Activated naive CD4-positive, alpha-beta T cell (primary cell): ENCODE measurements around the gene TRDMT1.
"Not testable (repeated sequence)": the region's sequence is repeated elsewhere in the genome, so short reads cannot be mapped to it uniquely, and the experiment has no call there.

Experiments
- DNase-seq, 4 experiments: peaks; one replicate each; lab custom pipeline; 2025; lab: John Stamatoyannopoulos, UW

TRDMT1 gene

GRCh38 chr10:17128261-17128660, 73.2 kb downstream of the TRDMT1 start:
- no peak for DNase-seq

- DNase-seq: no peak
Measured at GRCh38 chr10:17126327-17126726, 75.1 kb downstream of the TRDMT1 start.

DNA sequence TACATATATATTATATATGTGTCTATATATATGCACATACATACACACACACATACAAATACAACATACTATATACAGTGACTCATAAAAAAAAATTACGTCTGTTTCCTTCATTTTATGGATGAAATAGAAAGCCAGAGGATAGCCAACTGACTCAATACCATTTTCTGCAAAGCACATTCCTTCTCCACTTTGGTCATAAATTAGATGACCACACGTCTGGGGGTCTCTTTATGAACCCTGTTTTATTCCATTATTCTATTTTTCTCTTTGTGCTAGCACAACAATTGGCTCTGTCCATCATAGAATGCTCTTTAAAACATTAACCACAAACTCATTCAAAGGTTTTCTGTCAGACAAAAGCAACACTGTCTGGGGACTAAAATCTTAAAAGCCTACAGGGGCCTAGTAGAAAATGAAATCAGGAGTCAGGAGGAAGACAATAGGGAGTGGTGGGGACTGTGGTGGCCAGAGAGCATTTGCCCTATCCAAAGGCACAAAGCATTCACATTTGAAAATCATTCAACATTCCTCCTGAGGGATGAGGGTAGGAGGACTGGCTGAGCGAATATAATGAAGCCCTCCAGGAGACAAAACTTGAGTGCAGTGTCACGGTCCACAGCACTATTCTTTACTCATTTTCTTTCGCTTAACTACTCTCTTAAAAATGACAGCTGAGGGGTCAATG, 76.1 kb downstream of the TRDMT1 start:
- DNase-seq: no peak

GRCh38 chr10:17123961-17124360, 77.5 kb downstream of the TRDMT1 start:
- DNase-seq: no peak

DNA sequence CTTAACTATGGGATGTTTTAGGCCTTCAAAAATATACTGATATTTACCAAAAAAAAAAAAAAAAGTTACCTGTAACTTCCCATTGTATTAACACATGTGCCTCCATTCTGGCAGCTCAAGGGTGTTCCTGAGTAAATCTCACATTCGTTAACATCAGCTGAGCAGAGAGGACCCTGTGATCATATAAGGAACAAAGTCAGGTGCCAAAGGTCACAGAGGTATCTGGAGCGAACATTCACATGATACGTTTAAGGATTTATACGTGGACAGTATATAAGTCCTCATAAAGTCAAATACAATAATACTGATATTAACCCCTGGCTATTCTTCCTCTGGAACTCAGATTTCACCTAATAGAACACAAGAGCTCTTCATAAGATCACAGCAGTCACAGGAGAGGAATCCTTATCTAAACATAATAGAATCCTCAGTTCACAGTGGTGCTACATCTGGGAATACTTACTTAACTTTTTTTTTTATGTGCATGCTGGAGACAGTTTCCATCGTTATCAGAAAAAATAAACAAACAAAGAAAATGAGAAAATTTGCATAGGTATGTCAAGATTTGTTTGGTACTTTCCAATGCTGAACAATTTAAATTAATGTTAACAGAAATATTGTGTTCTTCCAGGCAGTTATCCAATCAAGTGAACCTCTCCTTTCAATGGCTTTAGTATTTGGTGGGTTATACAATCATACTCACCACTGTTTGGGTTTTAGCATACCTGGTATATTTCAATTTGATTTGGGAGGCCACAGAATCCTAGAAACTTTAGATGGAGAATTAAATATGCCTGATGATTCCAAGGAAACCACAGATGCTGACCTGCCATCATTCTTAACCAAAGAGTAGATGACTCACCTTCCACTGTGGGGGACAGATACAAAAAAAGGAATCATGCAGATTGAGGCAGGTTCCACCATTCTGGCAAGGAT, 78.5 kb downstream of the TRDMT1 start:
- DNase-seq: no peak

GRCh38 chr10:17122052-17122451, 79.4 kb downstream of the TRDMT1 start:
- DNase-seq: no peak

DNA sequence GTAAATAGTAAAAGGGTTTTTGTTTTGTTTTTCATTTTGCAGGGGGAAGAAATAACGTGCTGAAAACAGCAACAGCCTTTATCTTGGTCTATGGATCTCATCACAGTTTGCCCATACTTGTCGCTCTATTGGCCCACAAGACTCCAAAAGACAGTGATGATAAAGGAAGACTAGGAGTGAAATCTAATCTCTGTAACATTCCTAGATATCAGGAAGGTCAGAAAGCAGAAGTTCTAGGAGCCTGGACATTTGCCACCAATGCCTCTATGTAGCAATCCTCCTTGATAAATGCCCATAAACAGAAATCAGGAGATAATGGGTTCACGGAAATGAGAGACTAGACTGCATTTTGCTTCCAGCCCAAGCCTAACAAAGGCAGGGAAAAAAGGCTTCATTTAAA, 80.8 kb downstream of the TRDMT1 start:
- DNase-seq: no peak

DNA sequence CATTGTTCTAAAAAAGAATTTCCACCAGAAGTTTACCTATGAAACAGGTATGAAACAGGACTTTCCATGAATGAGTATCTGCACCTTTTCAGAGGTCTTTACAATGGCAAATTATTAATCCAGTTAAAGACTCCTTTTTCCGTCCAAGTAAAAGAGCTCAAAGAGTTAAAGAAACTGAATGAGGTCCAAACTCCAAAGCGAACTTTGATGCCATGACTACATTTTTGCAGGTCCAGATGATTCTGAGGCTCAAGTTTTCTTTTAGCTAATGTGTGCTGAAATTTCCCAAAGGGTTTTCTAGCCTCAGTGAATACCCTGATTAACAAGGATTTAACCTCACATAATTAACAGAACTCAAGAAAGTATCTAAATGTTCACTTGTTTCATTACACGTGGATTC, 81.6 kb downstream of the TRDMT1 start:
- no peak for DNase-seq

DNA sequence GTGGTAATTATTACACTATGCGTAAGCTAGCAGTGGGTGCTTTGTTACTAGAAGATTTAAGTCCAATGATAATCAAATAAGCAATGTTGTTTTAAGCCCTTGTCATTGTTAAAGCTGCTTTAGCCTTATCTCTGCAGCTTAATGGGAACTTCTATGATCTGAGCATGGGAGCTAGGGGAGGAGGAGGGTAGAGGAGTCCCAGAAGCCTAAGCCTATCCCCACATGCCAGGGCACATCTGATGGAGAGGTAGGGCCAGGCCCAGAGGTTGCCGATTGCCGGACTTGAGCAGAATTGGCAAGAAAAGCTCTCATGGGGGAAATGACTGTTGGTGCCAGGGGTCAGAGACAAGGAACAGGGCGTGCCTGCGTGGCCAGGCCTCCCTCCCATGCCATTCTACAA, 85.3 kb downstream of the TRDMT1 start:
- DNase-seq: no peak

- DNase-seq: no peak
Measured at GRCh38 chr10:17115683-17116082, 85.8 kb downstream of the TRDMT1 start.

DNA sequence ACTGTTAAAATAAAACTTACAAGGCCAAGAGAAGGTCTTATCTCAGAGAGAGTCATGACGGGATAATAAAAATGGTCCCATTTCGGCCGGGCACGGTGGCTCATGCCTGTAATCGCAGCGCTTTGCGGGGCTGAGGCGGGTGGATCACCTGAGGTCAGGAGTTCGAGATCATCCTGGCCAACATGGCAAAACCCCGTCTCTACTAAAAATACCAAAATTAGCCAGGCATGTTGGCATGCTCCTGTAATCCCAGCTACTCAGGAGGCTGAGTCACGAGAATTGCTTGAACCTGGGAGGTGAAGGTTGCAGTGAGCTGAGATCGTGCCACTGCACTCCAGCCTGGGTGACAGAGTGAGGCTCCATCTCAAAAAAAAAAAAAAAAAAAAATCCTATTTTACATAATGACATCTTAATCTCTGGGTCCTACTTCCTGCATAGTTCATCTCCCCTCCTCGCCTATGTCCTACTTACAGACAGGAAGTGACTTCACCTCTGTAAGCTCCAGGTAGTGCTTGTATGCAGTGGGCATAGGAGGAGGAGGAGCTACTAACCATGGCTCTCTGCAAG, 86.5 kb downstream of the TRDMT1 start:
- DNase-seq: not testable (repeated sequence)

GRCh38 chr10:17113889-17114540, 87.5 kb downstream of the TRDMT1 start:
- DNase-seq: no peak

GRCh38 chr10:17113346-17113745, 88.1 kb downstream of the TRDMT1 start:
- DNase-seq: no peak

DNA sequence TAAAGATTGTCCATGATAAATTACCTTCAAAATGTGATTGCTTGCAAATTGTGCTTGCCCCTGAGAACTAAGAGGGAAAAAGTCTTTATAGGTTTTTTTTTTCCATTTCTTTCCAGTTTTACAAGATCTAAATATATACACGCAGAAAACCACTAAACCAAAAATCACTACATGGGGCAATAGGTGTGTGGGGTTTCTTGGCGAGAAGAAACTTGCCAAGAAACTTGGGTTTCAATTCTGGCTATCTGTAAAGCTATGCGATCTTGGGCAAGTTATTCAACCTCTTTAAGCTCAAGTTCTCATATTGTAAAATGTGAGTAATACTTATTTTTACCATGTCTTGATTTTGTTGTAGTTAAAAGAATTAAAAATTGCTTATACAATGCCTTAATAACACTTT, 88.9 kb downstream of the TRDMT1 start:
- no peak for DNase-seq

DNA sequence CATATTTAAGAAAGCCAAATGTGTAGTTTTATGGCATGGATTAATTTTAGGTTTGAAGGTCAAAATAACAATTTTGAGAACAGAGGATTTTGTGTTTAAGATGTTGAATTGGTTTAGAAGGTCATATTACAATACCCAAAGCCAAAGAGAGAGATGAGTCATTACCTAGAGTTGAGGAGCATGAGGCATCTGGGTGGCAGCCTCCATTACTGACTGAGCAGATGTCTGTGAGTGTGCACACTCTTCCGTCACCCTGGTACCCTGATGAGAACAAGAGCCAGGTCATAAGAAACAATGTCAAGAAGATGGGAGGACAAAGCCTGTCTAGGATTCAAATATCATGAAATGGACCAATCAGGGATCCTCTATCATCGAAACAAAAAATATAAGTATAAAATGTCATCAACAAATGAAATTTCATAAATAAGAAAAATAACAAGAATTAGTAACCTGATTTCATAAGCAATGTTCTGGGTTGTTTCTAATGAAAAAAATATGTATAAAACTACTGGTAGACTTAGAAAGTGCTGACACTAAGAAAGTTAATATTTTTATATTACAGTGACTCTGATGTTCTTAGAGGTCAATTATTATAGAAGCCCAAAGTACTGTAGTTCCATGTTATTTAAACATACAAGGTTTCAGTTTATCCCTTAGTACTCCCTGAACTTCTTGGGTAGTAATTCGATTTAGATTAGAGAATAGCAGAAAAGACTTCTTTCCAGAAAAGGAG, 91.8 kb downstream of the TRDMT1 start:
- DNase-seq: no peak

- DNase-seq: no peak
Measured at GRCh38 chr10:17109046-17109445, 92.4 kb downstream of the TRDMT1 start.

DNA sequence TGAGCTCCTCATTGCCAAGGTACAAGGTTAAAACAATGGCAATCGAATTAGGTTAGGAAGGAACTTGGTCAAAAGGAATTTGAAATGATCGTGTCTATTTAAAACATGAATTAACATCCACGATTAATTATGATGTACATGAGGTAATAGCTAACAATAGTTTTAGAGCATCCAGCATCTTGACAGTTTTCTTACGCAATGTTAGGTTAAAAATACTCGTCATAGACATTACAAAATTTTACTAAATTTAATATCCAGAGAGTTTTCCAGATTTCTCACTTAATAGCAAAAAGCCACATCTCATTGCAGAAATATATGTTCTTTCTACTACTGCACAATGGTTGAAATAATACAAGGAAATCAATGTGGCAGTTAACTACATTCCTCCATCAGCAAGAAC, 94.5 kb downstream of the TRDMT1 start:
- no peak for DNase-seq

- DNase-seq: no peak
Measured at GRCh38 chr10:17101910-17102266, 99.6 kb downstream of the TRDMT1 start.

GRCh38 chr10:17101257-17101909, 100.1 kb downstream of the TRDMT1 start:
- no peak for DNase-seq

- DNase-seq: no peak
Measured at GRCh38 chr10:17100586-17100985, 100.9 kb downstream of the TRDMT1 start.

DNA sequence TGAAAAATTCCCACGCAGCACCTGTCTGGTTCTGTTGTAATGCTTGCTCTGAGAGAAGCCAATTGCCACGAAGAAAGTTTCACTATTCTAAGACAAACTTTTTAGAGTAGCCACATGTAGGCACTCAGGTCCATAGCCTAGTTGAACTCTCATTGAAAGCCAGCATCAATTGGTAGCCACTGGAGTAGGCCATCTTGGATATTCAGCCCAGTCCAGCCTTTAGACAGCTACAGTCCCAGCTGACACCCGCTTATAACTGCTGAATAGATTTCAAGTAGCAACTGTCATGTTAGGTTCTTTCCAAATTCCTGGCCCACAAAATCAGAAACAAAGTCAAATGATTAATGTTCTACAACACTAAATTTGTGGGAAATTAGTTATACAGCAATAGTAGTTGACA, 103.5 kb downstream of the TRDMT1 start:
- DNase-seq: no peak
